Measurements from ENCODE around the gene RGS1.

RGS1 gene

GRCh38 chr1:192553741-192554140 lies 21.8 kb upstream of the RGS1 start:
- no peak for DNase-seq (ENCODE audit: low spot score)

- no peak for DNase-seq (ENCODE audit: low spot score)
Observed at GRCh38 chr1:192554904-192555303, 20.7 kb upstream of the RGS1 start.

- no peak for DNase-seq (ENCODE audit: low spot score)
Observed at GRCh38 chr1:192555399-192555798, 20.2 kb upstream of the RGS1 start.

- no peak for DNase-seq (ENCODE audit: low spot score)
Observed at GRCh38 chr1:192557841-192558595, 17.6 kb upstream of the RGS1 start.

- DNase-seq (ENCODE audit: low spot score) = no peak
Observed at GRCh38 chr1:192559115-192560006, 16.2 kb upstream of the RGS1 start.

GRCh38 chr1:192561301-192561700 lies 14.3 kb upstream of the RGS1 start:
- DNase-seq (ENCODE audit: low spot score) = no peak

- no peak for DNase-seq (ENCODE audit: low spot score)
Observed at GRCh38 chr1:192563129-192563528, 12.4 kb upstream of the RGS1 start.

GRCh38 chr1:192564099-192564498 lies 11.5 kb upstream of the RGS1 start:
- no peak for DNase-seq (ENCODE audit: low spot score)

GRCh38 chr1:192565946-192566345 lies 9.6 kb upstream of the RGS1 start:
- no peak for DNase-seq (ENCODE audit: low spot score)

GRCh38 chr1:192566657-192567056 lies 8.9 kb upstream of the RGS1 start:
- no peak for DNase-seq (ENCODE audit: low spot score)

- no peak for DNase-seq (ENCODE audit: low spot score)
Observed at GRCh38 chr1:192568063-192568462, 7.5 kb upstream of the RGS1 start.

- DNase-seq (ENCODE audit: low spot score) = no peak
Observed at GRCh38 chr1:192571668-192572067, 3.9 kb upstream of the RGS1 start.

GRCh38 chr1:192573499-192573898 lies 2.1 kb upstream of the RGS1 start:
- DNase-seq (ENCODE audit: low spot score) = no peak

- DNase-seq (ENCODE audit: low spot score) = no peak
Observed at GRCh38 chr1:192574073-192574472, 1.5 kb upstream of the RGS1 start.

- no peak for DNase-seq (ENCODE audit: low spot score)
Observed at GRCh38 chr1:192576190-192577144, 894 bp downstream of the RGS1 start.

GRCh38 chr1:192577145-192578140 lies 1.9 kb downstream of the RGS1 start:
- no peak for DNase-seq (ENCODE audit: low spot score)

- DNase-seq (ENCODE audit: low spot score) = no peak
Observed at GRCh38 chr1:192578144-192578909, 2.8 kb downstream of the RGS1 start.

- DNase-seq (ENCODE audit: low spot score) = no peak
Observed at GRCh38 chr1:192579010-192579738, 3.6 kb downstream of the RGS1 start.

- no peak for DNase-seq (ENCODE audit: low spot score)
Observed at GRCh38 chr1:192580351-192580962, 4.9 kb downstream of the RGS1 start.

All from ecto neural progenitor cell (in vitro differentiated cells).